PFSK-1 (cell line): ENCODE data around the gene TNFRSF1B.

ENCODE experiments used
- FOXP2 ChIP-seq: optimal IDR thresholded peaks from 2 replicates; pipeline ENCODE3; 2011; ENCODE audit warnings: borderline replicate concordance, control low read depth, inconsistent platforms; ENCODE audit not compliant: insufficient read depth; ENCODE audit errors: extremely low read length, extremely low read depth
- POLR2AphosphoS5 ChIP-seq: IDR thresholded peaks from 2 replicates; pipeline ENCODE4 v1.6.1; 2012; ENCODE audit warnings: low read depth, mild to moderate bottlenecking, control low read depth, low read length, moderate library complexity

DNA sequence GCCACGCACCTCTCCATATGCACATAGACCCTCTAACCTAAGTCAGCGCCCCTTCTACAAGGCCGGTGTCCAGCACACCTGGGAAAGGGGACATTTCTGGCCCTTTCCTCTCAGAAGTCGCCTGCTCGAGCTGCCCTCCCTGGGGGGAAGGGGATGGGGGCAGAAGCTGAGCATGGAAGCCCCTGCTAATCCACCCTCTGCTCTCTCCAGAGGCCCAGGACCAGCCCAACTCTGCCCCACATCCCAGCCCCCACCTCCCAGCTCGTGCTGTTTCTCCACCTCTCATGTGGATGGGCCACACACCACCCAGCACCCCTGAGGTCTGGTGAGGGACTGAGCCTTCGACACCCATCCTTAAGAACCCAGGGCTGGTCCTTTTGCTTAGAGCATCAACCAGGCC, 14.8 kb downstream of the TNFRSF1B start:
- TF ChIP-seq POLR2AphosphoS5 (no peak), FOXP2 (no peak)
